Measurements from ENCODE around the gene GAS2L3.

DNA sequence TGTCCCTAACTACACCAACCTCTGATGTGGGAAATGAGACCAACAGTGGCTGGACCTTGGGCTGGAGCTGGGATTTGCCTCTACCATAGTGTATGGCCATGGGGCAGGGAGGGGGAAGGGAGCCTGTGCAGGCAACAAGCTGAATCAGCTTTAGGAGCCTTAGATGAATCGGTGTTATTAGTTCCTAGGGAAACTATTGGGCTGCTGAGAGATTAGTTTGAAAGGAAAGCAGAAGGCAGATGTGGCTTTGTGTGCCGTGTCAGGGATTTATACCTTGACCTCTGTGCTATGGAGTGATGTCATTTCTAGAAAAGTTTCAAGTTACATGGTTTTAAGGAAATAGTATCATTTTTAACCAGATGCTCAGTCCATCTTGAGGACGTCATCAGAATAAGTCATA, 19.5 kb upstream of the GAS2L3 start:
- TF ChIP-seq POLR2AphosphoS5 (IDR thresholded peaks at IDR 0.05; ENCODE audit: low read depth, low read length) (no peak), KDM4B (CRISPR knock-in tag; IDR thresholded peaks at IDR 0.05) (no peak), TCF7 (IDR thresholded peaks at IDR 0.05; ENCODE audit: low read depth) (no peak)
- TF ChIP-seq, protein P1, sequence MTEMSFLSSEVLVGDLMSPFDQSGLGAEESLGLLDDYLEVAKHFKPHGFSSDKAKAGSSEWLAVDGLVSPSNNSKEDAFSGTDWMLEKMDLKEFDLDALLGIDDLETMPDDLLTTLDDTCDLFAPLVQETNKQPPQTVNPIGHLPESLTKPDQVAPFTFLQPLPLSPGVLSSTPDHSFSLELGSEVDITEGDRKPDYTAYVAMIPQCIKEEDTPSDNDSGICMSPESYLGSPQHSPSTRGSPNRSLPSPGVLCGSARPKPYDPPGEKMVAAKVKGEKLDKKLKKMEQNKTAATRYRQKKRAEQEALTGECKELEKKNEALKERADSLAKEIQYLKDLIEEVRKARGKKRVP (CRISPR knock-in tag; IDR thresholded peaks at IDR 0.05), result no peak
- TF ChIP-seq, protein P2, sequence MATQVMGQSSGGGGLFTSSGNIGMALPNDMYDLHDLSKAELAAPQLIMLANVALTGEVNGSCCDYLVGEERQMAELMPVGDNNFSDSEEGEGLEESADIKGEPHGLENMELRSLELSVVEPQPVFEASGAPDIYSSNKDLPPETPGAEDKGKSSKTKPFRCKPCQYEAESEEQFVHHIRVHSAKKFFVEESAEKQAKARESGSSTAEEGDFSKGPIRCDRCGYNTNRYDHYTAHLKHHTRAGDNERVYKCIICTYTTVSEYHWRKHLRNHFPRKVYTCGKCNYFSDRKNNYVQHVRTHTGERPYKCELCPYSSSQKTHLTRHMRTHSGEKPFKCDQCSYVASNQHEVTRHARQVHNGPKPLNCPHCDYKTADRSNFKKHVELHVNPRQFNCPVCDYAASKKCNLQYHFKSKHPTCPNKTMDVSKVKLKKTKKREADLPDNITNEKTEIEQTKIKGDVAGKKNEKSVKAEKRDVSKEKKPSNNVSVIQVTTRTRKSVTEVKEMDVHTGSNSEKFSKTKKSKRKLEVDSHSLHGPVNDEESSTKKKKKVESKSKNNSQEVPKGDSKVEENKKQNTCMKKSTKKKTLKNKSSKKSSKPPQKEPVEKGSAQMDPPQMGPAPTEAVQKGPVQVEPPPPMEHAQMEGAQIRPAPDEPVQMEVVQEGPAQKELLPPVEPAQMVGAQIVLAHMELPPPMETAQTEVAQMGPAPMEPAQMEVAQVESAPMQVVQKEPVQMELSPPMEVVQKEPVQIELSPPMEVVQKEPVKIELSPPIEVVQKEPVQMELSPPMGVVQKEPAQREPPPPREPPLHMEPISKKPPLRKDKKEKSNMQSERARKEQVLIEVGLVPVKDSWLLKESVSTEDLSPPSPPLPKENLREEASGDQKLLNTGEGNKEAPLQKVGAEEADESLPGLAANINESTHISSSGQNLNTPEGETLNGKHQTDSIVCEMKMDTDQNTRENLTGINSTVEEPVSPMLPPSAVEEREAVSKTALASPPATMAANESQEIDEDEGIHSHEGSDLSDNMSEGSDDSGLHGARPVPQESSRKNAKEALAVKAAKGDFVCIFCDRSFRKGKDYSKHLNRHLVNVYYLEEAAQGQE (IDR thresholded peaks at IDR 0.05; ENCODE audit: borderline replicate concordance in 1 of 2, low read depth in 1 of 2, low read length in 2 of 2), result no peak
- TF ChIP-seq, protein P3, sequence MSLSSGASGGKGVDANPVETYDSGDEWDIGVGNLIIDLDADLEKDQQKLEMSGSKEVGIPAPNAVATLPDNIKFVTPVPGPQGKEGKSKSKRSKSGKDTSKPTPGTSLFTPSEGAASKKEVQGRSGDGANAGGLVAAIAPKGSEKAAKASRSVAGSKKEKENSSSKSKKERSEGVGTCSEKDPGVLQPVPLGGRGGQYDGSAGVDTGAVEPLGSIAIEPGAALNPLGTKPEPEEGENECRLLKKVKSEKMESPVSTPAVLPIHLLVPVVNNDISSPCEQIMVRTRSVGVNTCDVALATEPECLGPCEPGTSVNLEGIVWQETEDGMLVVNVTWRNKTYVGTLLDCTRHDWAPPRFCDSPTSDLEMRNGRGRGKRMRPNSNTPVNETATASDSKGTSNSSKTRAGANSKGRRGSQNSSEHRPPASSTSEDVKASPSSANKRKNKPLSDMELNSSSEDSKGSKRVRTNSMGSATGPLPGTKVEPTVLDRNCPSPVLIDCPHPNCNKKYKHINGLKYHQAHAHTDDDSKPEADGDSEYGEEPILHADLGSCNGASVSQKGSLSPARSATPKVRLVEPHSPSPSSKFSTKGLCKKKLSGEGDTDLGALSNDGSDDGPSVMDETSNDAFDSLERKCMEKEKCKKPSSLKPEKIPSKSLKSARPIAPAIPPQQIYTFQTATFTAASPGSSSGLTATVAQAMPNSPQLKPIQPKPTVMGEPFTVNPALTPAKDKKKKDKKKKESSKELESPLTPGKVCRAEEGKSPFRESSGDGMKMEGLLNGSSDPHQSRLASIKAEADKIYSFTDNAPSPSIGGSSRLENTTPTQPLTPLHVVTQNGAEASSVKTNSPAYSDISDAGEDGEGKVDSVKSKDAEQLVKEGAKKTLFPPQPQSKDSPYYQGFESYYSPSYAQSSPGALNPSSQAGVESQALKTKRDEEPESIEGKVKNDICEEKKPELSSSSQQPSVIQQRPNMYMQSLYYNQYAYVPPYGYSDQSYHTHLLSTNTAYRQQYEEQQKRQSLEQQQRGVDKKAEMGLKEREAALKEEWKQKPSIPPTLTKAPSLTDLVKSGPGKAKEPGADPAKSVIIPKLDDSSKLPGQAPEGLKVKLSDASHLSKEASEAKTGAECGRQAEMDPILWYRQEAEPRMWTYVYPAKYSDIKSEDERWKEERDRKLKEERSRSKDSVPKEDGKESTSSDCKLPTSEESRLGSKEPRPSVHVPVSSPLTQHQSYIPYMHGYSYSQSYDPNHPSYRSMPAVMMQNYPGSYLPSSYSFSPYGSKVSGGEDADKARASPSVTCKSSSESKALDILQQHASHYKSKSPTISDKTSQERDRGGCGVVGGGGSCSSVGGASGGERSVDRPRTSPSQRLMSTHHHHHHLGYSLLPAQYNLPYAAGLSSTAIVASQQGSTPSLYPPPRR (CRISPR knock-in tag; IDR thresholded peaks at IDR 0.05; ENCODE audit: borderline replicate concordance), result no peak
